Measurements from ENCODE around the gene TMEM51.
"Not testable (repeated sequence)": the region's sequence is repeated elsewhere in the genome, so short reads cannot be mapped to it uniquely, and the experiment has no call there.

Gene TMEM51

DNA sequence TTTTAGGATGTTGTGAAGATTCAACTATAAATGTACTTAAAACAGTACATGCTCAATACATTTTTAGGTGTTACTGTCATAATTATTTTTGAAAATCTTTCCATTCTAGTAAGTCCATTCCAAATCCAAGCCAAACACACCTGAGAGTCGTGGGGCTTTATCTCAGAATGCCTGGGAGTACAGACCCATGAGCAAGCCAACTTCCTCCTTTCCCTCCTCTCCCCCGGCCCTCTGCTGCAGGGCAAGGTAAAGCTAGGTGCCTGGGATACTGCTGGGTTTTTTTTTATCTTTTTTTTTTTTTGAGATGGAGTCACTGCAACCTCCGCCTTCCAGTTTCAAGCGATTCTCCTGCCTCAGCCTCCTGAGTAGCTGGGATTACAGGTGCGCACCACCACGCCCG, 16.5 kb downstream of the TMEM51 start:
- Histone ChIP-seq H3K9ac (ENCODE audit: low read depth, low read length) (no peak overlapping the region), H3K27me3 (ENCODE audit: control insufficient read depth, insufficient read depth, low read length) (no peaks in the 10 kb centered on the region), H3K27ac (ENCODE audit: low read depth, low read length) (no peak overlapping the region), H3K4me3 (ENCODE audit: low read depth, low read length) (no peak overlapping the region), H3K9me3 (ENCODE audit: control insufficient read depth, insufficient read depth, low read length) (no peaks in the 10 kb centered on the region), H3K36me3 (ENCODE audit: control insufficient read depth, insufficient read depth, low read length) (no peaks in the 10 kb centered on the region), H3K4me1 (ENCODE audit: control insufficient read depth, insufficient read depth, low read length) (no peaks in the 10 kb centered on the region)

DNA sequence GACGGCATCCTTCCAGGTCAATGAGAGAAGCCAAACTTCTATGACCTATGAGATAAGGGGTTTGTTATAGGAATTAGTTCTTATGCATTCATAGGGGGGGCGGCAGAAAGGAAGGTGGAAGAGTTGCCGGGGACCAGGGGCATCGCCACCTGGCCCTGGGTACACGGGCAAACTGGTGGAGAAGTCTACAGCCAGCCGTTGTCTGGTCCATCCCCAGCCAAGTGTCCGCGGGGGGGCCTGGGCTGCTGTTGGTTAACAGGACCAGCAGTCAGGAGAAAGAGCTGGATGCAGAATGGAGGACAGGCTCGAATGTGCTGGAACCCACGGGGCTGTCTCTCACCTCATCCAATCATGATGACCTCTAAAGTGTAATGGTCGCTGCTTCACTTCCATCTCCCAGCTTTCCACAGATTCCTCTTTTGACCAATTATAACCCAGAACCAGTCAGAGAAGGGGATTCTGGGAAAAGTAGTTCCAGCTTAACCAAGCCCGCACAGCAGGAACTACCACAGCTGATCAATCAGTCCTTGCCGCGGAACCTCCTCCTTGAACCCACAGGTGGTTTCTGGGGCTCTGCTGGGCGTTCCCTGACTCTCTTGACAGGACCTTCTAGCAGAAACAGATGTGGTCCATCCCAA, 17.8 kb downstream of the TMEM51 start:
- Histone ChIP-seq H3K4me1 (ENCODE audit: control insufficient read depth, insufficient read depth, low read length) (no peaks in the 10 kb centered on the region), H3K27me3 (ENCODE audit: control insufficient read depth, insufficient read depth, low read length) (no peaks in the 10 kb centered on the region), H3K9me3 (ENCODE audit: control insufficient read depth, insufficient read depth, low read length) (no peaks in the 10 kb centered on the region), H3K36me3 (ENCODE audit: control insufficient read depth, insufficient read depth, low read length) (no peaks in the 10 kb centered on the region), H3K9ac (ENCODE audit: low read depth, low read length) (no peak overlapping the region), H3K4me3 (ENCODE audit: low read depth, low read length) (no peak overlapping the region), H3K27ac (ENCODE audit: low read depth, low read length) (no peak overlapping the region)

DNA sequence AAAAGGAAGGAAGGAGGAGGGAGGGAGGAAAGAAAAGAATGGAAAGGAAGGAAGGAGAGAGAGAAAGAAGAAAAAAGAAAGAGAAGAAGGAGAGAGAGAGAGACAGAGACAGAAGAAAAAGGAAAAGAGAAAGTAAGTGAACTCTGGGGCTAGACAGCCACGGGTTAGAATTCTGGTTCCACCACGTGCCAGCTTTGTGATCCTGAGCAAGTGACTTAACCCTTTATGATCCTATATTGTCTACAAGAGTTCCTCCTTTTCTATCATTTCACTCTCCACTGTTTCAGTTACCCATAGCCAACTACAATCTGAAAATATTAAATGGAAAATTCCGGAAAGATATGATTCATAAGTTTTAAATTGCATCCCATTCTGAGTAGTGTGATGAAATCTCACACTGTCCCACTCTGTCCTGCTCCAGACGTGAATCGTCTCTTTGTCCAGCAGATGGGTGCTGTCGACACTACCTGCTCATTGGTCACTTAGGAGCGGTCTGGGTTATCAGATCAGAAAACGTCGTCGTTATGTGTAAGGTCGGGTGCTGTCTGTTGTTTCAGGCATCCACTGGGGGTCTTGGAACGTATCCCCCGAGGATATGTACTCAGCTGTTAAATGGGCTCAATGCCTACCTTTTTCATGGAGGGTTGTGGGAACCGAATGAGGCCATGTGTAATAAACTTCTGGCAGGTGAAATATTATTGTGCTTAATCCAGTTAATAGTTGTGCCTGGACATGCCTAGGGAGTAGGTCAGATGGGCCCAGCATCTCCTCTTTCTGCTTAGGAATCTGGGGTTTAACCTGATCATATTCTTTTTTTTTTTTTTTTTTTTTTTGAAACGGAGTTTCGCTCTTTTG, 19.1 kb downstream of the TMEM51 start:
- Histone ChIP-seq H3K36me3 (ENCODE audit: control insufficient read depth, insufficient read depth, low read length) (no peaks in the 10 kb centered on the region), H3K9me3 (ENCODE audit: control insufficient read depth, insufficient read depth, low read length) (no peaks in the 10 kb centered on the region), H3K4me1 (ENCODE audit: control insufficient read depth, insufficient read depth, low read length) (no peaks in the 10 kb centered on the region), H3K9ac (ENCODE audit: low read depth, low read length) (no peak overlapping the region), H3K27ac (ENCODE audit: low read depth, low read length) (no peak overlapping the region), H3K27me3 (ENCODE audit: control insufficient read depth, insufficient read depth, low read length) (no peaks in the 10 kb centered on the region), H3K4me3 (ENCODE audit: low read depth, low read length) (no peak overlapping the region)

DNA sequence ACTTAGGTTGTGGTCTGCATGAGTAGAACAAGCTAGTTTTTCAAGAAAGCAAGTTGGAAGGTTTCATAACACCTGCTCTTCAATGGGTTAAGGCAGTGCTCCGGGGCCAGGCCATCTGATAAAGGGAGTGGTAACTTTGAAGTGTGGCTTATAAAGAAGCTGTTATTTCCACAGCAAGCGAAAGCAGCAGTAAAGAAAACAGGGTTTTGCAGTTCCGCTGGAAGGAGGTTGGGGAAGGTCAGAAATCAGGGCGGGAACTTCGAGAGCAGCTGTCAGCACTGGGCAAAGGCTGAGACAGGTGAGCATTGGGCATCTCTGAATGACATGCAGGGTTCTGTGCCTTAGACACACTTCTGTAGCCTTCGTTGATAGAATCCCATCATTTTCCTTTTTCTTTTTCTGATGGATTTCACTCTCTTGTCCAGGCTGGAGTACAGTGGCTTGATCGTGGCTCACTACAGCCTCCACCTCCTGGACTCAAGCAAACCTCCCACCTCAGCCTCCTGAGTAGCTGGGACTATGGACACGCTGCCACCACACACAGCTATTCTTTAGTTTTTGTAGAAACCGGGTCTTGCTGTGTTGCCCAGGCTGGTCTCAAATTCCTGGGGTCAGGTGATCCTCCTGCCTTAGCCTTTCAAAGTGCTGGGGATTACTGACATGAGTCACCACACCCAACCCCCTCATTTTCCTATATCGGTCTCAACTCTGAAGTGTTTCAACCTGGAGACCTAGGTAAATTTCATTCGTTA, 20.5 kb downstream of the TMEM51 start:
- H3K27ac ChIP-seq (ENCODE audit: low read depth, low read length) = no peak overlapping the region
- H3K36me3 ChIP-seq (ENCODE audit: control insufficient read depth, insufficient read depth, low read length) = no peaks in the 10 kb centered on the region
- no peaks in the 10 kb centered on the region for H3K27me3 ChIP-seq (ENCODE audit: control insufficient read depth, insufficient read depth, low read length)
- peaks cover 1% of the 10 kb centered on the region; the same call in 1 of the 2 replicates for H3K4me1 ChIP-seq (ENCODE audit: control insufficient read depth, insufficient read depth, low read length)
- no peaks in the 10 kb centered on the region for H3K9me3 ChIP-seq (ENCODE audit: control insufficient read depth, insufficient read depth, low read length)
- no peak overlapping the region for H3K9ac ChIP-seq (ENCODE audit: low read depth, low read length)
- H3K4me3 ChIP-seq (ENCODE audit: low read depth, low read length) = no peak overlapping the region

DNA sequence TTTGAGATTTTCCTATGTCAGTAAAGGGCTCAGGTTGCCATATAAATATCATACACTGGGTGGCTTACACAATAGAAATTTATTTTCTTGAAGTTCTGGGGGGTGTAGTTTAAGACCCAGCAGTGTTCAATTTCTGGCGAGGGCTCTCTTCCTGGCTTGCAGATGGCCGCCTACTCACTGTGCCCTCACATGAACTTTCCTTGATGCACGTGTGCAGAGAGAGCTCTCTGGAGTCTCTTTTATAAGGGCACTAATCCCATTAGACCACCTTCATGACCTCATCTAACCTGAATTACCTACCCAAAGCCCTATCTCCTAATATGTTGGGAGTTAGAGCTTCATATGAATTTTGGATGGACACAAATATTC, 21.1 kb downstream of the TMEM51 start:
- no peak overlapping the region for H3K4me3 ChIP-seq (ENCODE audit: low read depth, low read length)
- peaks cover 7% of the 10 kb centered on the region; the same call in 1 of the 2 replicates for H3K4me1 ChIP-seq (ENCODE audit: control insufficient read depth, insufficient read depth, low read length)
- no peaks in the 10 kb centered on the region for H3K9me3 ChIP-seq (ENCODE audit: control insufficient read depth, insufficient read depth, low read length)
- no peak overlapping the region for H3K27ac ChIP-seq (ENCODE audit: low read depth, low read length)
- no peaks in the 10 kb centered on the region for H3K36me3 ChIP-seq (ENCODE audit: control insufficient read depth, insufficient read depth, low read length)
- H3K27me3 ChIP-seq (ENCODE audit: control insufficient read depth, insufficient read depth, low read length) = no peaks in the 10 kb centered on the region
- no peak overlapping the region for H3K9ac ChIP-seq (ENCODE audit: low read depth, low read length)

DNA sequence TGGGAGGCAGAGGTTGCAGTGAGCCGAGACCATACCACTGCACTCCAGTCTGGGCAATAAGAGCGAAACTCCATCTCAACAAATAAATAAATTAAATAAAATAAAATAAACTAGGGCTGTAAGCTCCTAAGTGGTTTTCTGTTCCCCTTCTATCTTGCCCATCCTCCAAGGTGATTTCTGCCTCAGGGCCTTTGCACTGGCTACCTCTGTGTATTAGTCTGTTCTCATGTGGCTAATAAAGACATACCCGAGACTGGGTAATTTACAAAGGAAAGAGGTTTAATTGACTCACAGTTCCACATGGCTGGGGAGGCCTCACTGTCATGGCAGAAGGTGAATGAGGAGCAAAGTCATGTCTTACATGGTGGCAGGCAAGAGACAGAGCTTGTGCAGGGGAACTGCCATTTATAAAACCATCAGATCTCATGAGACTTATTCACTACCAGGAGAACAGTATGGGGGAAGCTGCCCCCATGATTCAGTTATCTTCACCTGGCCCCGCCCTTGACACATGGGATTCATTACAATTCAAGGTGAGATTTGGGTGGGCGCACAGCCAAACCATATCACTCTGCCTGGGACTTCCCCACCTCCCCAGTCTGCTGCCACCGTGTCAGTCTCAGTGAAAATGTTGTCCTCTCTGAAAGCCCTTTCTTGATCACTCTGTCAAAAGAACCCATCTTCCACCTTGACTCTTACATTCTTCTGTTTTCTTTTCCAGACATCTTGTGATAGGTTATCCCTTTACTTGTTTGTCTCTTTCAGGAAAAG, 22.0 kb downstream of the TMEM51 start:
- not testable (repeated sequence) for H3K9me3 ChIP-seq (ENCODE audit: control insufficient read depth, insufficient read depth, low read length); H3K4me3 ChIP-seq (ENCODE audit: low read depth, low read length); H3K36me3 ChIP-seq (ENCODE audit: control insufficient read depth, insufficient read depth, low read length); H3K4me1 ChIP-seq (ENCODE audit: control insufficient read depth, insufficient read depth, low read length); H3K27me3 ChIP-seq (ENCODE audit: control insufficient read depth, insufficient read depth, low read length); H3K27ac ChIP-seq (ENCODE audit: low read depth, low read length); H3K9ac ChIP-seq (ENCODE audit: low read depth, low read length)

DNA sequence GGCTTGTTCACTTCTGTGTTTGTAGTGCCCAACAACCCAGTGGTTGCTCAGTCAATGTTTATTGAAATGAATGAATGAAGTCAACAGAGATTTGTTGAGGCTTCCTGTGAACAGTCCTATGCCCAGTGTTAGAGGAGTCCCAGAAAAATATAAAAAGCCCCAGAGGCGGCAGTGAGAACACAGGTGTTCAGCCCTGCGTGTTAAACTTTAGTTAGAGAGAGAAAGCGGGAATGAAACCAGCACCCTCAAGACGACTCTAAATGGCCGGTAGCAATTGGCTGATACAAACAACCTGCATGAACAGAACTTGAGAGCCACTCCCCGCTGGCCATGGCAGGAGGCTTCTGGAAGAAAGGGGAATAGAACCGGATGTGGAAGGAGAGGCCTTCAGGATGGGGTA, 22.6 kb downstream of the TMEM51 start:
- H3K4me3 ChIP-seq (ENCODE audit: low read depth, low read length) = no peak overlapping the region
- no peaks in the 10 kb centered on the region for H3K36me3 ChIP-seq (ENCODE audit: control insufficient read depth, insufficient read depth, low read length)
- H3K27me3 ChIP-seq (ENCODE audit: control insufficient read depth, insufficient read depth, low read length) = no peaks in the 10 kb centered on the region
- H3K4me1 ChIP-seq (ENCODE audit: control insufficient read depth, insufficient read depth, low read length) = peaks cover 7% of the 10 kb centered on the region; the same call in 1 of the 2 replicates
- H3K9me3 ChIP-seq (ENCODE audit: control insufficient read depth, insufficient read depth, low read length) = no peaks in the 10 kb centered on the region
- H3K27ac ChIP-seq (ENCODE audit: low read depth, low read length) = no peak overlapping the region
- H3K9ac ChIP-seq (ENCODE audit: low read depth, low read length) = no peak overlapping the region

DNA sequence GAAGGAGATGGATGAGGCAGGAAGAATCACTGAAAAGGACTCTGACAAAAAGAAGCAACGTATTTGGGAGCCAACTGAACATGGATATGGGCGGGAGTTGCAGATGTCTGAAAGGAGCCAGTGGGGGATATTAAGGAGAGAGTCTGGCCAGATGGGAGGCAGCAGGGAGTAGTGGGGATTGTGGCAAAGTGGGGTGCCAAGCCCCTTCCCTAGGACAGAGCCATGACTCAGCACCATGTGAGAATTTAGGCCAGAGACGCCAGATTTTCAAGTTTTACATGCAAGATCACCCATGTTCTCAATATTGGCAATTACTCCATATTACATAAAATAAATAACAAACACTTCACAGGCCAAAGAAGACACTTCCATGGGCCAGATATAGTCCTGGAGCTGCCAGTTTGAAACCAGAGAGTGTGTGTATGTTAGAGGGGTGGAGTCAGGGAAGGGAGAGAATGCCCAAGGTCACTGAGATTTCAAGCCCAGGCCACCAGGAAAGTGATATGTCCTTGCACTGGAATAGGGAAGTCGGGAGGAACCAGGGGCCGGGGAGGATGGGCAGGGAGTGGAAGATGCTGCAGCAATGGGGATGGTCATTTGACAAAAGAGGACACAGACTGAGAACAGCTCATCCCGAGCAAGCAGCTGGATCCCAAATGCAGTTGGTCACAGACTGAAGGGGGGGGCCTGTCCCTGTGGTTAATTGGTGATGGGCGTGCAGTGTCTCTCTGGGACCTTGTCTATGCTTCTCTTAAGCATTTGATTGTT, 23.5 kb downstream of the TMEM51 start:
- Histone ChIP-seq H3K9me3 (ENCODE audit: control insufficient read depth, insufficient read depth, low read length) (no peaks in the 10 kb centered on the region), H3K4me3 (ENCODE audit: low read depth, low read length) (no peak overlapping the region), H3K9ac (ENCODE audit: low read depth, low read length) (no peak overlapping the region), H3K36me3 (ENCODE audit: control insufficient read depth, insufficient read depth, low read length) (no peaks in the 10 kb centered on the region), H3K4me1 (ENCODE audit: control insufficient read depth, insufficient read depth, low read length) (peaks cover 7% of the 10 kb centered on the region; the same call in 1 of the 2 replicates), H3K27ac (ENCODE audit: low read depth, low read length) (no peak overlapping the region), H3K27me3 (ENCODE audit: control insufficient read depth, insufficient read depth, low read length) (no peaks in the 10 kb centered on the region)

DNA sequence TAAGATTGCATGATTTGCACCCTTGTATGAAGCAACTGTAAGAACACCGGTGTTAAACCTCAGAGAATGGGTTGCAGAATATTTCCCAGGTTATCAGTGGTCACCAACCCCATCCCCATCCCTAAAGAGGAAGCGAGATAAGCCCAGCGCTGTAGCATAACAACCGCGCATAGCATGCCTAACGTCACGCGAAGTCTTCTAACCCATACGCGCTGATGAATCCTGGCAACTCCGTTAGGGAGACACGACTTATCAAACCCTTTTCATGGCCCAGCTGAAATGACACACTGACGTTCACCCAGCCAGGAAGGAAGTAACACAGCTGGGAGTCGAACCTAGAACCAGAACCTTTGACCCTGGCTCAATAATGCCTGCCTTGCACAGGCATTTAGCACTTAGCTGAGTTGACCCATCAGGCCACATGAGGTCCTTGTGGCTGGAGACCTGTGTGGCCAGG, 24.2 kb downstream of the TMEM51 start:
- no peaks in the 10 kb centered on the region for H3K27me3 ChIP-seq (ENCODE audit: control insufficient read depth, insufficient read depth, low read length)
- no peak overlapping the region for H3K27ac ChIP-seq (ENCODE audit: low read depth, low read length)
- H3K4me1 ChIP-seq (ENCODE audit: control insufficient read depth, insufficient read depth, low read length) = peaks cover 7% of the 10 kb centered on the region; the same call in 1 of the 2 replicates
- H3K9me3 ChIP-seq (ENCODE audit: control insufficient read depth, insufficient read depth, low read length) = no peaks in the 10 kb centered on the region
- H3K4me3 ChIP-seq (ENCODE audit: low read depth, low read length) = no peak overlapping the region
- H3K9ac ChIP-seq (ENCODE audit: low read depth, low read length) = no peak overlapping the region
- no peaks in the 10 kb centered on the region for H3K36me3 ChIP-seq (ENCODE audit: control insufficient read depth, insufficient read depth, low read length)

Measured in HUES48 (cell line).